ENCODE results near the gene SPRR1B. TPM values are rescaled to one million over a fixed set of nuclear protein-coding genes. Genes with fewer than 3 reads are reported as not detected.

Gene SPRR1B
- total and polyA plus RNA-seq, 9 of the 15 experiments (the other 6 are each of a cell fraction or from before 2014, with no cell fraction given) = not detected

DNA sequence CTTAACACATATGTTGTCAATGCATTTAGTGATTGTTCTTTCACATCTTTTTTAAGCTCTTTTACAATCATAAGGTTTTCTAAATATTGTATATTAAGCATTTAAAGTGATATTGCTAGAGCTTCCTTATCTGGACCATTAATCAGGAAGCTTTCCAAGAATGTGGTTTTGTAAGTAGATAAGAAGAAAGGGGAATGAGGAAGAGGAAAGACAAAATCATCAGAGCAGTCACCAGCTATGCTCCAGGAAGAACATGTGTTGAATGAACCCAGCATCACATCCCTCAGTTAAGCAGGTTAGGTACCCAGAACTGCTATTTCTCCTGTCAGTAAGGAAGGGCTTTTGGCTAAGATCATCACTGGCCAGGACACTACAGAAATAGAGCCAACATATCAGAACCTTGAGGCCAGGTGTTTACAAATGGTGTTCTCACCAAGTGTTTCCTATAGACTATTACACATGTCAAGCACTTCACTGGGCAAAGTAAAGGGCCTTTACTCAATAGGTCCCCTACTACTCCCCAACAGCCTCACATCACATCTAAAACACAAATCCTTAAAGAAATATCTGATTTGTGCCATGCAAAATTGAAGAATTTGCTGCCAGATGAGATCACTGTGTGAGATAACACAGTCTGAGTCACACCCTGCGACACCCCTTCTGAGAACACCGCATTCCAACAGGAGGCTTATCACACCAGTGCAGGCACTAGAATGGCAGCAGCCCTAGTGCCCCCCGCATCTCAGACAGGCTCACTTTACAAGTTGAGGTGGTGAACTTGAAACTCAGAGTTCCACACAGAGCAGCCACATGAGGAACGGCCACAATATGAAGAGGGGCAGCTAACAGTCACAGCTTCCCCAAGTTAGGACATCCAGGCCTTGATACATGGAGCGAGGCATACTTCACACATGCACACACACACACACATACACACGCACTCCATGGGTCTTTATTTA is 28.1 kb downstream of the SPRR1B start (continued):
- TF ChIP-seq, protein P1, sequence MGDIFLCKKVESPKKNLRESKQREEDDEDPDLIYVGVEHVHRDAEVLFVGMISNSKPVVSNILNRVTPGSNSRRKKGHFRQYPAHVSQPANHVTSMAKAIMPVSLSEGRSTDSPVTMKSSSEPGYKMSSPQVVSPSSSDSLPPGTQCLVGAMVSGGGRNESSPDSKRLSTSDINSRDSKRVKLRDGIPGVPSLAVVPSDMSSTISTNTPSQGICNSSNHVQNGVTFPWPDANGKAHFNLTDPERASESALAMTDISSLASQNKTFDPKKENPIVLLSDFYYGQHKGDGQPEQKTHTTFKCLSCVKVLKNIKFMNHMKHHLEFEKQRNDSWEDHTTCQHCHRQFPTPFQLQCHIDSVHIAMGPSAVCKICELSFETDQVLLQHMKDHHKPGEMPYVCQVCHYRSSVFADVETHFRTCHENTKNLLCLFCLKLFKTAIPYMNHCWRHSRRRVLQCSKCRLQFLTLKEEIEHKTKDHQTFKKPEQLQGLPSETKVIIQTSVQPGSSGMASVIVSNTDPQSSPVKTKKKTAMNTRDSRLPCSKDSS (IDR thresholded peaks at IDR 0.05; ENCODE audit: low read depth, partially characterized antibody) = no peak
- TF ChIP-seq TAF15 (IDR thresholded peaks at IDR 0.05; ENCODE audit: low read depth, low read length) (no peak), SIRT6 (IDR thresholded peaks at IDR 0.05; ENCODE audit: low read depth, low read length) (no peak), SRF (CRISPR knock-in tag; IDR thresholded peaks at IDR 0.05) (no peak), NFRKB (IDR thresholded peaks at IDR 0.05; ENCODE audit: low read depth) (peak; percentile 51; the same call in 1 of the 2 replicates), NFIX (CRISPR knock-in tag; IDR thresholded peaks at IDR 0.05; ENCODE audit: low read depth) (no peak), ZNF766 (CRISPR knock-in tag; conservative IDR thresholded peaks at IDR 0.05) (peak; percentile 33; the same call in 1 of the 2 replicates), ZNF175 (CRISPR knock-in tag; IDR thresholded peaks at IDR 0.05; ENCODE audit: low read depth) (0 out of 2 replicates have a peak, but pooled peaks have one; percentile 63), NFE2 (IDR thresholded peaks at IDR 0.05; ENCODE audit: low read depth) (peak; percentile 63), MAFK (IDR thresholded peaks at IDR 0.05; ENCODE audit: low read length) (no peak), NCOA1 (IDR thresholded peaks at IDR 0.05; ENCODE audit: low read depth) (peak; percentile 69; the same call in 1 of the 2 replicates)
- TF ChIP-seq, protein P2, sequence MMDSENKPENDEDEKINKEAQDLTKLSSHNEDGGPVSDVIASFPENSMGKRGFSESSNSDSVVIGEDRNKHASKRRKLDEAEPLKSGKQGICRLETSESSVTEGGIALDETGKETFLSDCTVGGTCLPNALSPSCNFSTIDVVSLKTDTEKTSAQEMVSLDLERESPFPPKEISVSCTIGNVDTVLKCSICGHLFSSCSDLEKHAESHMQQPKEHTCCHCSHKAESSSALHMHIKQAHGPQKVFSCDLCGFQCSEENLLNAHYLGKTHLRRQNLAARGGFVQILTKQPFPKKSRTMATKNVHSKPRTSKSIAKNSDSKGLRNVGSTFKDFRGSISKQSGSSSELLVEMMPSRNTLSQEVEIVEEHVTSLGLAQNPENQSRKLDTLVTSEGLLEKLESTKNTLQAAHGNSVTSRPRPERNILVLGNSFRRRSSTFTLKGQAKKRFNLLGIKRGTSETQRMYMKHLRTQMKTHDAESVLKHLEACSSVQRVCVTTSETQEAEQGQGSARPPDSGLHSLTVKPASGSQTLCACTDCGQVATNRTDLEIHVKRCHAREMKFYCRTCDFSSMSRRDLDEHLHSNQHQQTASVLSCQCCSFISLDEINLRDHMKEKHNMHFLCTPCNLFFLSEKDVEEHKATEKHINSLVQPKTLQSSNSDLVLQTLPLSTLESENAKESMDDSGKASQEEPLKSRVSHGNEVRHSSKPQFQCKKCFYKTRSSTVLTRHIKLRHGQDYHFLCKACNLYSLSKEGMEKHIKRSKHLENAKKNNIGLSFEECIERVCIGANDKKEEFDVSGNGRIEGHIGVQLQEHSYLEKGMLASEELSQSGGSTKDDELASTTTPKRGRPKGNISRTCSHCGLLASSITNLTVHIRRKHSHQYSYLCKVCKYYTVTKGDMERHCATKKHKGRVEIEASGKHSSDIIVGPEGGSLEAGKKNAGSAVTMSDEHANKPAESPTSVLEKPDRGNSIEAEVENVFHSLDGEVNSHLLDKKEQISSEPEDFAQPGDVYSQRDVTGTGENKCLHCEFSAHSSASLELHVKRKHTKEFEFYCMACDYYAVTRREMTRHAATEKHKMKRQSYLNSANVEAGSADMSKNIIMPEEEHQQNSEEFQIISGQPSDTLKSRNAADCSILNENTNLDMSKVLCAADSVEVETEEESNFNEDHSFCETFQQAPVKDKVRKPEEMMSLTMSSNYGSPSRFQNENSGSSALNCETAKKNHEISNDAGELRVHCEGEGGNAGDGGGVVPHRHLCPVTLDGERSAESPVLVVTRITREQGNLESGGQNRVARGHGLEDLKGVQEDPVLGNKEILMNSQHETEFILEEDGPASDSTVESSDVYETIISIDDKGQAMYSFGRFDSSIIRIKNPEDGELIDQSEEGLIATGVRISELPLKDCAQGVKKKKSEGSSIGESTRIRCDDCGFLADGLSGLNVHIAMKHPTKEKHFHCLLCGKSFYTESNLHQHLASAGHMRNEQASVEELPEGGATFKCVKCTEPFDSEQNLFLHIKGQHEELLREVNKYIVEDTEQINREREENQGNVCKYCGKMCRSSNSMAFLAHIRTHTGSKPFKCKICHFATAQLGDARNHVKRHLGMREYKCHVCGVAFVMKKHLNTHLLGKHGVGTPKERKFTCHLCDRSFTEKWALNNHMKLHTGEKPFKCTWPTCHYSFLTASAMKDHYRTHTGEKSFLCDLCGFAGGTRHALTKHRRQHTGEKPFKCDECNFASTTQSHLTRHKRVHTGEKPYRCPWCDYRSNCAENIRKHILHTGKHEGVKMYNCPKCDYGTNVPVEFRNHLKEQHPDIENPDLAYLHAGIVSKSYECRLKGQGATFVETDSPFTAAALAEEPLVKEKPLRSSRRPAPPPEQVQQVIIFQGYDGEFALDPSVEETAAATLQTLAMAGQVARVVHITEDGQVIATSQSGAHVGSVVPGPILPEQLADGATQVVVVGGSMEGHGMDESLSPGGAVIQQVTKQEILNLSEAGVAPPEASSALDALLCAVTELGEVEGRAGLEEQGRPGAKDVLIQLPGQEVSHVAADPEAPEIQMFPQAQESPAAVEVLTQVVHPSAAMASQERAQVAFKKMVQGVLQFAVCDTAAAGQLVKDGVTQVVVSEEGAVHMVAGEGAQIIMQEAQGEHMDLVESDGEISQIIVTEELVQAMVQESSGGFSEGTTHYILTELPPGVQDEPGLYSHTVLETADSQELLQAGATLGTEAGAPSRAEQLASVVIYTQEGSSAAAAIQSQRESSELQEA (IDR thresholded peaks at IDR 0.05; ENCODE audit: low read depth) = no peak
- TF ChIP-seq, protein P3, sequence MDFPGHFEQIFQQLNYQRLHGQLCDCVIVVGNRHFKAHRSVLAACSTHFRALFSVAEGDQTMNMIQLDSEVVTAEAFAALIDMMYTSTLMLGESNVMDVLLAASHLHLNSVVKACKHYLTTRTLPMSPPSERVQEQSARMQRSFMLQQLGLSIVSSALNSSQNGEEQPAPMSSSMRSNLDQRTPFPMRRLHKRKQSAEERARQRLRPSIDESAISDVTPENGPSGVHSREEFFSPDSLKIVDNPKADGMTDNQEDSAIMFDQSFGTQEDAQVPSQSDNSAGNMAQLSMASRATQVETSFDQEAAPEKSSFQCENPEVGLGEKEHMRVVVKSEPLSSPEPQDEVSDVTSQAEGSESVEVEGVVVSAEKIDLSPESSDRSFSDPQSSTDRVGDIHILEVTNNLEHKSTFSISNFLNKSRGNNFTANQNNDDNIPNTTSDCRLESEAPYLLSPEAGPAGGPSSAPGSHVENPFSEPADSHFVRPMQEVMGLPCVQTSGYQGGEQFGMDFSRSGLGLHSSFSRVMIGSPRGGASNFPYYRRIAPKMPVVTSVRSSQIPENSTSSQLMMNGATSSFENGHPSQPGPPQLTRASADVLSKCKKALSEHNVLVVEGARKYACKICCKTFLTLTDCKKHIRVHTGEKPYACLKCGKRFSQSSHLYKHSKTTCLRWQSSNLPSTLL (IDR thresholded peaks at IDR 0.05) = no peak
- TF ChIP-seq, protein P4, sequence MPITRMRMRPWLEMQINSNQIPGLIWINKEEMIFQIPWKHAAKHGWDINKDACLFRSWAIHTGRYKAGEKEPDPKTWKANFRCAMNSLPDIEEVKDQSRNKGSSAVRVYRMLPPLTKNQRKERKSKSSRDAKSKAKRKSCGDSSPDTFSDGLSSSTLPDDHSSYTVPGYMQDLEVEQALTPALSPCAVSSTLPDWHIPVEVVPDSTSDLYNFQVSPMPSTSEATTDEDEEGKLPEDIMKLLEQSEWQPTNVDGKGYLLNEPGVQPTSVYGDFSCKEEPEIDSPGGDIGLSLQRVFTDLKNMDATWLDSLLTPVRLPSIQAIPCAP (CRISPR knock-in tag; IDR thresholded peaks at IDR 0.05; ENCODE audit: borderline replicate concordance) = no peak
